Type B pancreatic cell (in vitro differentiated cells): ENCODE measurements around the gene SLAIN2. TPM values are rescaled to one million over a fixed set of nuclear protein-coding genes. Genes with fewer than 3 reads are reported as not detected.
A peak's percentile ranks its signal among the peaks of the same experiment; 100 is the strongest.

Experiments
- DNase-seq: peaks from one replicate; pipeline ENCODE4 v3.0.0; 2021; ENCODE audit warnings: mixed read lengths; ENCODE audit not compliant: unreplicated experiment; ENCODE audit errors: extremely low spot score
- H3K27ac Mint-ChIP-seq: 2 replicates; pipeline ENCODE4 v1.8.0; 2021; ENCODE audit warnings: mild to moderate bottlenecking, mixed read lengths
- H3K27me3 Mint-ChIP-seq: 2 replicates; pipeline ENCODE4 v1.8.0; 2021; ENCODE audit warnings: mixed read lengths
- H3K36me3 Mint-ChIP-seq: 2 replicates; pipeline ENCODE4 v1.8.0; 2021; ENCODE audit warnings: mixed read lengths
- H3K4me1 Mint-ChIP-seq: one replicate; pipeline ENCODE4 v1.8.0; 2021; ENCODE audit warnings: mixed read lengths; ENCODE audit not compliant: unreplicated experiment
- H3K4me3 Mint-ChIP-seq: 2 replicates; pipeline ENCODE4 v1.8.0; 2021; ENCODE audit warnings: mild to moderate bottlenecking, mixed read lengths
- H3K9me3 Mint-ChIP-seq: 2 replicates; pipeline ENCODE4 v1.8.0; 2021; ENCODE audit warnings: mixed read lengths
- total RNA-seq: library from RNA; stranded (reverse); gene quantifications from 2 replicates; pipeline ENCODE4 v1.2.1, GENCODE V29; 2021; ENCODE audit warnings: low replicate concordance
- TF ChIP-seq, protein P1 (sequence below): fragments of 200-600 bp; sonication (generic); conservative IDR thresholded peaks from 2 replicates; pipeline ENCODE4 v1.5.0; 2021; ENCODE audit warnings: antibody characterized with exemption, mild to moderate bottlenecking

Gene SLAIN2
- total RNA-seq, 1 donor from 2014 or later: 55.8 TPM

GRCh38 chr4:48346594-48346993 lies 5.3 kb downstream of the SLAIN2 start:
- Mint-ChIP-seq H3K4me3 (peak overlapping the region; percentile 23), H3K36me3 (peaks cover 1% of the 10 kb centered on the region), H3K4me1 (peaks cover 47% of the 10 kb centered on the region), H3K27me3 (no peaks in the 10 kb centered on the region), H3K27ac (peak overlapping the region; percentile 29), H3K9me3 (peaks cover 1% of the 10 kb centered on the region)
- TF ChIP-seq, protein P1, sequence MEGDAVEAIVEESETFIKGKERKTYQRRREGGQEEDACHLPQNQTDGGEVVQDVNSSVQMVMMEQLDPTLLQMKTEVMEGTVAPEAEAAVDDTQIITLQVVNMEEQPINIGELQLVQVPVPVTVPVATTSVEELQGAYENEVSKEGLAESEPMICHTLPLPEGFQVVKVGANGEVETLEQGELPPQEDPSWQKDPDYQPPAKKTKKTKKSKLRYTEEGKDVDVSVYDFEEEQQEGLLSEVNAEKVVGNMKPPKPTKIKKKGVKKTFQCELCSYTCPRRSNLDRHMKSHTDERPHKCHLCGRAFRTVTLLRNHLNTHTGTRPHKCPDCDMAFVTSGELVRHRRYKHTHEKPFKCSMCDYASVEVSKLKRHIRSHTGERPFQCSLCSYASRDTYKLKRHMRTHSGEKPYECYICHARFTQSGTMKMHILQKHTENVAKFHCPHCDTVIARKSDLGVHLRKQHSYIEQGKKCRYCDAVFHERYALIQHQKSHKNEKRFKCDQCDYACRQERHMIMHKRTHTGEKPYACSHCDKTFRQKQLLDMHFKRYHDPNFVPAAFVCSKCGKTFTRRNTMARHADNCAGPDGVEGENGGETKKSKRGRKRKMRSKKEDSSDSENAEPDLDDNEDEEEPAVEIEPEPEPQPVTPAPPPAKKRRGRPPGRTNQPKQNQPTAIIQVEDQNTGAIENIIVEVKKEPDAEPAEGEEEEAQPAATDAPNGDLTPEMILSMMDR: no peak
- DNase-seq: no peak

- H3K27ac Mint-ChIP-seq: no peak overlapping the region
- H3K36me3 Mint-ChIP-seq: peaks cover 6% of the 10 kb centered on the region
- no peak overlapping the region for H3K4me3 Mint-ChIP-seq
- no peaks in the 10 kb centered on the region for H3K27me3 Mint-ChIP-seq
- peaks cover 6% of the 10 kb centered on the region for H3K9me3 Mint-ChIP-seq
- TF ChIP-seq, protein P1: no peak
- DNase-seq: no peak
- H3K4me1 Mint-ChIP-seq: peaks cover 44% of the 10 kb centered on the region
Observed at GRCh38 chr4:48347282-48347921, 6.1 kb downstream of the SLAIN2 start.

- no peak for DNase-seq
- Mint-ChIP-seq H3K36me3 (peaks cover 15% of the 10 kb centered on the region), H3K4me3 (no peak overlapping the region), H3K27me3 (no peaks in the 10 kb centered on the region), H3K4me1 (peaks cover 19% of the 10 kb centered on the region), H3K27ac (no peak overlapping the region), H3K9me3 (peaks cover 10% of the 10 kb centered on the region)
- TF ChIP-seq, protein P1: no peak
Observed at GRCh38 chr4:48350871-48351270, 9.5 kb downstream of the SLAIN2 start.

GRCh38 chr4:48352793-48353192 lies 11.5 kb downstream of the SLAIN2 start:
- H3K4me3 Mint-ChIP-seq: no peak overlapping the region
- peaks cover 11% of the 10 kb centered on the region for H3K4me1 Mint-ChIP-seq
- no peak overlapping the region for H3K27ac Mint-ChIP-seq
- DNase-seq: no peak
- H3K27me3 Mint-ChIP-seq: no peaks in the 10 kb centered on the region
- TF ChIP-seq, protein P1: no peak
- H3K9me3 Mint-ChIP-seq: peaks cover 10% of the 10 kb centered on the region
- H3K36me3 Mint-ChIP-seq: peaks cover 15% of the 10 kb centered on the region

- H3K9me3 Mint-ChIP-seq: peaks cover 17% of the 10 kb centered on the region
- H3K27me3 Mint-ChIP-seq: no peaks in the 10 kb centered on the region
- peaks cover 24% of the 10 kb centered on the region for H3K36me3 Mint-ChIP-seq
- no peak overlapping the region for H3K27ac Mint-ChIP-seq
- TF ChIP-seq, protein P1: no peak
- no peak for DNase-seq
- no peak overlapping the region for H3K4me3 Mint-ChIP-seq
- peaks cover 10% of the 10 kb centered on the region for H3K4me1 Mint-ChIP-seq
Observed at GRCh38 chr4:48356355-48356754, 15.0 kb downstream of the SLAIN2 start.
